Endodermal cell (in vitro differentiated cells): ENCODE measurements around the gene PPP2R5B. TPM values are rescaled to one million over a fixed set of nuclear protein-coding genes. Genes with fewer than 3 reads are reported as not detected.

Source experiments
- DNase-seq: peaks from one replicate; pipeline ENCODE4 v3.0.0-alpha.2; 2017
- H3K27ac ChIP-seq: 2 replicates; pipeline ENCODE4 v1.5.1; 2013; ENCODE audit warnings: mild to moderate bottlenecking, low read depth, low read length, moderate library complexity
- H3K27me3 ChIP-seq: 2 replicates; pipeline ENCODE4 v1.6.1; 2013; ENCODE audit warnings: mild to moderate bottlenecking, low read length, moderate library complexity; ENCODE audit not compliant: insufficient read depth, control insufficient read depth, poor library complexity, severe bottlenecking
- H3K36me3 ChIP-seq: 2 replicates; pipeline ENCODE4 v1.7.0; 2013; ENCODE audit warnings: mild to moderate bottlenecking, low read length, moderate library complexity; ENCODE audit not compliant: control insufficient read depth, insufficient read depth
- H3K4me1 ChIP-seq: one replicate; pipeline ENCODE4 v1.7.0; 2013; ENCODE audit warnings: low read length; ENCODE audit not compliant: control insufficient read depth, insufficient read depth
- H3K4me3 ChIP-seq: 2 replicates; pipeline ENCODE4 v1.5.1; 2013; ENCODE audit warnings: mild to moderate bottlenecking, low read length, moderate library complexity
- H3K9ac ChIP-seq: 2 replicates; pipeline ENCODE4 v1.6.1; 2013; ENCODE audit warnings: mild to moderate bottlenecking, low read length, moderate library complexity; ENCODE audit not compliant: poor library complexity, severe bottlenecking; ENCODE audit errors: extremely low read depth
- H3K9me3 ChIP-seq: 2 replicates; pipeline ENCODE4 v1.6.1; 2013; ENCODE audit warnings: mild to moderate bottlenecking, low read length, moderate library complexity; ENCODE audit not compliant: control insufficient read depth
- H3K27ac Mint-ChIP-seq: 2 replicates; pipeline ENCODE4 v1.8.0; 2020; ENCODE audit warnings: mixed read lengths
- H3K27me3 Mint-ChIP-seq: 2 replicates; pipeline ENCODE4 v1.8.0; 2021; ENCODE audit warnings: mild to moderate bottlenecking, mixed read lengths; ENCODE audit not compliant: insufficient read depth
- H3K36me3 Mint-ChIP-seq: 2 replicates; pipeline ENCODE4 v1.8.0; 2020; ENCODE audit warnings: low read depth, mixed read lengths
- H3K4me1 Mint-ChIP-seq: 2 replicates; pipeline ENCODE4 v1.8.0; 2020; ENCODE audit warnings: mixed read lengths
- H3K4me3 Mint-ChIP-seq: 2 replicates; pipeline ENCODE4 v1.8.0; 2020; ENCODE audit warnings: mild to moderate bottlenecking, moderate library complexity, mixed read lengths
- H3K9me3 Mint-ChIP-seq: 2 replicates; pipeline ENCODE4 v1.8.0; 2020; ENCODE audit warnings: mild to moderate bottlenecking, mixed read lengths
- CTCF ChIP-seq: fragments of 200-600 bp; sonication (generic); conservative IDR thresholded peaks from 2 replicates; pipeline ENCODE4 v1.5.0; 2021; ENCODE audit warnings: antibody characterized with exemption, mild to moderate bottlenecking
- WGBS, 2 experiments: methylation state at CpG; one replicate each; pipeline versions ENCODE4 v1.1.5 to v1.1.7; 2013; ENCODE audit warnings: missing lambda C conversion rate in 2 of 2, mixed read lengths in 1 of 2; ENCODE audit not compliant: insufficient coverage in 1 of 2, insufficient read length in 1 of 2; 5-methylcytosine and 5-hydroxymethylcytosine counted together
- total RNA-seq, 2 donors: library from RNA; stranded (reverse); fragmentation: NEBNext Ultra II Directional in 1 of 2; extraction: Animal tissue kit (Norgen Biotek cat#: 25700) in 1 of 2; gene quantifications; 2 replicates in 1 of 2; 3 replicates in 1 of 2; pipeline ENCODE4 v1.2.1, GENCODE V29; 2021

Gene PPP2R5B
- total RNA-seq, 2 donors from 2014 or later = 2.8 to 3.3 TPM

GRCh38 chr11:64902102-64902900, 22.2 kb upstream of the PPP2R5B start:
- no peaks in the 10 kb centered on the region for H3K9me3 Mint-ChIP-seq
- no peaks in the 10 kb centered on the region for H3K4me1 Mint-ChIP-seq
- TF ChIP-seq CTCF = no peak
- H3K4me3 Mint-ChIP-seq = no peak overlapping the region
- Histone ChIP-seq H3K9ac (no peak overlapping the region), H3K36me3 (peaks cover 5% of the 10 kb centered on the region), H3K9me3 (no peaks in the 10 kb centered on the region), H3K4me1 (no peaks in the 10 kb centered on the region), H3K27ac (no peak overlapping the region), H3K27me3 (no peaks in the 10 kb centered on the region), H3K4me3 (no peak overlapping the region)
- DNase-seq = no peak
- H3K36me3 Mint-ChIP-seq = peaks cover 32% of the 10 kb centered on the region
- no peak overlapping the region for H3K27ac Mint-ChIP-seq
- 93 to 94% methylated on average over 21 to 30 of the region's 30 CpGs for WGBS, 2 experiments
- H3K27me3 Mint-ChIP-seq = no peaks in the 10 kb centered on the region

GRCh38 chr11:64903291-64903833, 21.1 kb upstream of the PPP2R5B start:
- TF ChIP-seq CTCF = no peak
- Histone ChIP-seq H3K9me3 (no peaks in the 10 kb centered on the region), H3K27me3 (no peaks in the 10 kb centered on the region), H3K4me1 (no peaks in the 10 kb centered on the region), H3K4me3 (no peak overlapping the region), H3K36me3 (peaks cover 10% of the 10 kb centered on the region), H3K27ac (no peak overlapping the region), H3K9ac (no peak overlapping the region)
- H3K36me3 Mint-ChIP-seq = peaks cover 34% of the 10 kb centered on the region
- no peak overlapping the region for H3K4me3 Mint-ChIP-seq
- H3K27me3 Mint-ChIP-seq = no peaks in the 10 kb centered on the region
- 94 to 99% methylated on average over 8 to 23 of the region's 23 CpGs for WGBS, 2 experiments
- H3K27ac Mint-ChIP-seq = no peak overlapping the region
- no peaks in the 10 kb centered on the region for H3K9me3 Mint-ChIP-seq
- no peaks in the 10 kb centered on the region for H3K4me1 Mint-ChIP-seq
- no peak for DNase-seq

- Mint-ChIP-seq H3K27ac (no peak overlapping the region), H3K4me1 (no peaks in the 10 kb centered on the region), H3K27me3 (no peaks in the 10 kb centered on the region), H3K9me3 (no peaks in the 10 kb centered on the region), H3K36me3 (peaks cover 26% of the 10 kb centered on the region), H3K4me3 (no peak overlapping the region)
- Histone ChIP-seq H3K36me3 (peaks cover 10% of the 10 kb centered on the region), H3K27me3 (no peaks in the 10 kb centered on the region), H3K27ac (no peak overlapping the region), H3K9ac (no peak overlapping the region), H3K4me3 (no peak overlapping the region), H3K9me3 (no peaks in the 10 kb centered on the region), H3K4me1 (no peaks in the 10 kb centered on the region)
- TF ChIP-seq CTCF = no peak
- DNase-seq = no peak
- WGBS, 2 experiments = 92 to 99% methylated on average over 16 to 25 of the region's 25 CpGs
Measured at GRCh38 chr11:64905516-64906313, 18.8 kb upstream of the PPP2R5B start.
